Esophagus muscularis mucosa (tissue), 4 donors: ENCODE results near the gene DAZAP2.

Source experiments
- CTCF ChIP-seq, 3 experiments: fragments of 200-600 bp in 2 of 3; fragments of 450-650 bp in 1 of 3; sonication (generic) in 2 of 3; IDR thresholded peaks; one replicate each; pipeline ENCODE4 v1.5.1; 2017 to 2019; ENCODE audit warnings: antibody characterized with exemption in 3 of 3, mild to moderate bottlenecking in 2 of 3, moderate library complexity in 1 of 3
- EP300 ChIP-seq: sonication (generic); formaldehyde crosslinking; IDR thresholded peaks from one replicate; pipeline ENCODE4 v1.6.1; 2017; ENCODE audit warnings: antibody characterized with exemption
- POLR2A ChIP-seq: fragments of 450-650 bp; IDR thresholded peaks from one replicate; pipeline ENCODE4 v1.6.1; 2017; ENCODE audit warnings: antibody characterized with exemption, moderate library complexity, mild to moderate bottlenecking, low read depth
- POLR2AphosphoS5 ChIP-seq, 2 donors: sonication (generic); formaldehyde crosslinking; IDR thresholded peaks; one replicate each; pipeline ENCODE4 v1.6.1; 2017; ENCODE audit warnings: antibody characterized with exemption in 2 of 2

GRCh38 chr12:51198568-51199365 lies 39.9 kb upstream of the DAZAP2 start:
- TF ChIP-seq CTCF (IDR thresholded peaks at IDR 0.05) (no peak), POLR2A (no peak), POLR2AphosphoS5 (IDR thresholded peaks at IDR 0.05) (no peak), EP300 (no peak)
